RCC 7860 (cell line): ENCODE data around the gene OLR1.

Experiments used
- DNase-seq: peaks from one replicate; pipeline ENCODE4 v3.0.0-alpha.2; 2015; ENCODE audit warnings: low spot score
- FAIRE-seq: peaks from 2 replicates; lab custom pipeline; 2012; peaks lifted over from hg19 to GRCh38; lab: Jason Lieb, UNC

Gene OLR1

DNA sequence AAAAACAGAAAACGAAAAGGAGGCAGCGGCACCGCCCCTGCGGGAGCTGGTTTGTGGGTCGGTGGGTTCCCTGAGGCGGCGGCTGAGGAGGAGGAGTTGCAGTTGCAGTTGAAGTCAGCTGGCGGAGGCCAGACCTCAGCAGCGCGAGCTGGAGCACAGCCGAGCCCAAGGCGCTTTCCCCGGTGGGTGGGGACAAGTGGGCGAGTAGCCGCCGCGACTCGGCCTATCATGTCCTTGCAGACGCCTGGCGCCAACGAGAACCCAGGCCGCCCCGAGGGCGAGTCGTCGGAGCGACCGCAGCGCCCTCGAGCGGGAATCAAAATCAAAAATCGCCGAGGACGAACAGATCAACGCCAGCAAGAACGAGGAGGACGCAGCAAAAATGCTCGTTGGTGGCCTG is 60.5 kb downstream of the OLR1 start:
- FAIRE-seq (no peak), DNase-seq (no peak)

DNA sequence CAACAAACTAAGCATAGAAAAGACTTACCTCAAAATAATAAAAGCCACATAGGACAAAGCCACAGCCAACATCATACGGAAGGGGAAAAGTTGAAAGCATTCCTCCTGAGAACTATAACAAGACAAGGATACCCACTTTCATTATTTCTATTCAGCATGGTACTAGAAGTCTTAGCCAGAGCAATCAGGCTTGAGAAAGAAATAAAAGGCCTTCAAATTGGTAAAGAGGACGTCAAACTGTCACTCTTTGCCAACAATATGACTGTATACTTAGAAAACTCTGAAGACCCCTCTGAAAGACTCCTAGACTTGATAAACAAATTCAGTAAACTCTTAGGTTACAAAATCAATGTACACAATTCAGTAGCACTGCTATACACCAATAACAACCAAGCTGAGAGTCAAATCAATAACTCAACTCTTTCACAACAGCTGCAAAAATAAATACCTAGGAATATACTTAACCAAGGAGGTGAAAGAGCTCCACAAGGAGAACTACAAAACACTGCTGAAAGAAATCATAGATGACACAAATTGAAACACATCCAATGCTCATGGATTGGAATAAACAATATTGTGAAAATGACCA is 61.6 kb downstream of the OLR1 start:
- DNase-seq: no peak
- no peak for FAIRE-seq
